ENCODE measurements around the gene FGA. TPM values are rescaled to one million over a fixed set of nuclear protein-coding genes. Genes with fewer than 3 reads are reported as not detected.

Gene FGA
- total and polyA plus RNA-seq, 2 experiments from 2014 or later: 579 to 1,189 TPM

GRCh38 chr4:154593868-154594267 lies 3.3 kb upstream of the FGA start:
- no peak overlapping the region for H3K4me3 ChIP-seq
- no peaks in the 10 kb centered on the region for H3K27me3 ChIP-seq
- H3K4me1 ChIP-seq (ENCODE audit: insufficient read depth): peaks cover 30% of the 10 kb centered on the region
- H3K79me2 ChIP-seq: no peaks in the 10 kb centered on the region
- TF ChIP-seq EZH2phosphoT487 (IDR thresholded peaks at IDR 0.05; ENCODE audit: low read depth, severe bottlenecking, unreplicated experiment) (no peak), EZH2 (IDR thresholded peaks at IDR 0.05; ENCODE audit: borderline replicate concordance) (no peak), CTCF (IDR thresholded peaks at IDR 0.05; ENCODE audit: poor library complexity) (no peak)
- no peak overlapping the region for H3K4me2 ChIP-seq
- no peaks in the 10 kb centered on the region for H3K9me2 ChIP-seq (replicated peaks; ENCODE audit: insufficient read depth)
- DNase-seq (ENCODE audit: low spot score): no peak
- no peak overlapping the region for H3K27ac ChIP-seq
- 89% methylated on average over 2 of the region's 2 CpGs for WGBS (ENCODE audit: low lambda C conversion rate, missing lambda C conversion rate)
- no peak overlapping the region for H2AFZ ChIP-seq
- no peaks in the 10 kb centered on the region for H4K20me1 ChIP-seq (ENCODE audit: insufficient read depth, poor library complexity, severe bottlenecking)
- no peaks in the 10 kb centered on the region for H3K36me3 ChIP-seq (replicated peaks; ENCODE audit: insufficient read depth, low read depth)
- H3K9me3 ChIP-seq (ENCODE audit: low read depth): no peaks in the 10 kb centered on the region

- Histone ChIP-seq H3K36me3 (replicated peaks; ENCODE audit: insufficient read depth, low read depth) (no peaks in the 10 kb centered on the region), H3K27me3 (no peaks in the 10 kb centered on the region), H3K9me3 (ENCODE audit: low read depth) (no peaks in the 10 kb centered on the region), H3K79me2 (no peaks in the 10 kb centered on the region), H3K9me2 (replicated peaks; ENCODE audit: insufficient read depth) (no peaks in the 10 kb centered on the region), H2AFZ (no peak overlapping the region), H3K4me1 (ENCODE audit: insufficient read depth) (peaks cover 16% of the 10 kb centered on the region), H4K20me1 (ENCODE audit: insufficient read depth, poor library complexity, severe bottlenecking) (no peaks in the 10 kb centered on the region), H3K4me3 (no peak overlapping the region), H3K4me2 (no peak overlapping the region), H3K27ac (no peak overlapping the region)
- TF ChIP-seq CTCF (IDR thresholded peaks at IDR 0.05; ENCODE audit: poor library complexity) (no peak), EZH2phosphoT487 (IDR thresholded peaks at IDR 0.05; ENCODE audit: low read depth, severe bottlenecking, unreplicated experiment) (no peak), EZH2 (IDR thresholded peaks at IDR 0.05; ENCODE audit: borderline replicate concordance) (no peak)
- no peak for DNase-seq (ENCODE audit: low spot score)
- WGBS (ENCODE audit: low lambda C conversion rate, missing lambda C conversion rate): 69% methylated on average over 3 of the region's 3 CpGs
These were observed 1.3 kb upstream of the FGA start for GRCh38 chr4:154591890-154592289.

GRCh38 chr4:154589296-154590197 lies 995 bp downstream of the FGA start:
- Histone ChIP-seq H3K27me3 (no peaks in the 10 kb centered on the region), H3K79me2 (no peaks in the 10 kb centered on the region), H3K4me1 (ENCODE audit: insufficient read depth) (peaks cover 9% of the 10 kb centered on the region), H3K4me3 (peak overlapping the region; percentile 27), H3K9me3 (ENCODE audit: low read depth) (no peaks in the 10 kb centered on the region), H3K9me2 (replicated peaks; ENCODE audit: insufficient read depth) (no peaks in the 10 kb centered on the region), H2AFZ (no peak overlapping the region), H3K4me2 (peak overlapping the region; percentile 69), H4K20me1 (ENCODE audit: insufficient read depth, poor library complexity, severe bottlenecking) (no peaks in the 10 kb centered on the region), H3K36me3 (replicated peaks; ENCODE audit: insufficient read depth, low read depth) (no peaks in the 10 kb centered on the region), H3K27ac (peak overlapping the region; percentile 34)
- TF ChIP-seq EZH2phosphoT487 (IDR thresholded peaks at IDR 0.05; ENCODE audit: low read depth, severe bottlenecking, unreplicated experiment) (no peak), CTCF (IDR thresholded peaks at IDR 0.05; ENCODE audit: poor library complexity) (no peak), EZH2 (IDR thresholded peaks at IDR 0.05; ENCODE audit: borderline replicate concordance) (no peak)
- WGBS (ENCODE audit: low lambda C conversion rate, missing lambda C conversion rate): 51% methylated on average over 7 of the region's 7 CpGs
- no peak for DNase-seq (ENCODE audit: low spot score)

Measured in hepatocyte (in vitro differentiated cells).